ENCODE results near the gene AUTS2.
"Not testable (repeated sequence)": the region's sequence is repeated elsewhere in the genome, so short reads cannot be mapped to it uniquely, and the experiment has no call there.

AUTS2 gene

DNA sequence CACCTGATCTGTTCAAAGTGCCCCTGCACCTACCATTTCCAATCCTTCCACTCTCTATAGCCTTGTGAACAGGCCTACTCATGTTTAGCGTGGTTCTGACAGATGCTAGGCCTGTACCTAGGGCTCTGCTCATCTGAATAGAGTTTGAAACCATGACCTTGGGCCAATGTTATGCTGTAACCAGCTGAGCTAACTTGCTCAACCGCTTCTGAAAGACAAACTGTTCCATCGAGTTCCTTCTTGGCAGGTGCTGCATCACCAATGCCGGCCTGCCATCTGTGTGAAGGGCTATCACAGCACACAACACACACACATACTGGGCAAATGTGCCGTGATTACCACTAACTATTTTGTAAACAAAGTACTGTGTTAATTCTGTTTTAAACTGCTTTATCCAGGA is 1114.7 kb downstream of the AUTS2 start:
- Mint-ChIP-seq H3K27ac (no peak overlapping the region), H3K36me3 (no peaks in the 10 kb centered on the region), H3K4me3 (no peak overlapping the region), H3K9me3 (ENCODE audit: low read depth) (no peaks in the 10 kb centered on the region), H3K4me1 (ENCODE audit: low read depth) (no peaks in the 10 kb centered on the region), H3K27me3 (no peaks in the 10 kb centered on the region)

DNA sequence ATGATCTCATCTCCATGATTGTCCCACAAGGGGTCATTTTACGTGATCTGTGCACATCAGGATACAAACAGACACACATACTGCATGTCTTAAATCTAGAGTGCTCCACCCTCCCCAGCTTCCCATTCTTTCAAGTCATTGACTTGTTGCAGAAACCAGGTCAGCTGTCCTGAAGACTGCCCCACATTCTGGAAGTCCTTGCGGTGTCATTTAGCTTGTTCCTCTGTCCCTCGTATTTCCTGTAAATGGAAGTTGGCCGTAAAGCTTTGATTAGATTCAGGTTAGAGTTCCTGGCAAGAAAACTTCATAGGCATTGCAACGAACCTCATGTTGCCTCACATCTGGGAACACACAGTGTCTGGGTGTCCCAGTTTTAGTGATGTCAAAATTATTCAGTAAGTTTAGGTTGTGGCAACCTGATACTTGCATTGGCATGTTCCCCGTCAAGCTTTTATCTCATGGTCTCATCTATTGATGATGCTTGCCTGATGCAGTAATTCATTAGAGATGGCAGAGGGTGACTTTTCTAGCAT is 1116.3 kb downstream of the AUTS2 start:
- Mint-ChIP-seq H3K4me3 (no peak overlapping the region), H3K36me3 (no peaks in the 10 kb centered on the region), H3K27ac (no peak overlapping the region), H3K4me1 (ENCODE audit: low read depth) (no peaks in the 10 kb centered on the region), H3K9me3 (ENCODE audit: low read depth) (no peaks in the 10 kb centered on the region), H3K27me3 (no peaks in the 10 kb centered on the region)

DNA sequence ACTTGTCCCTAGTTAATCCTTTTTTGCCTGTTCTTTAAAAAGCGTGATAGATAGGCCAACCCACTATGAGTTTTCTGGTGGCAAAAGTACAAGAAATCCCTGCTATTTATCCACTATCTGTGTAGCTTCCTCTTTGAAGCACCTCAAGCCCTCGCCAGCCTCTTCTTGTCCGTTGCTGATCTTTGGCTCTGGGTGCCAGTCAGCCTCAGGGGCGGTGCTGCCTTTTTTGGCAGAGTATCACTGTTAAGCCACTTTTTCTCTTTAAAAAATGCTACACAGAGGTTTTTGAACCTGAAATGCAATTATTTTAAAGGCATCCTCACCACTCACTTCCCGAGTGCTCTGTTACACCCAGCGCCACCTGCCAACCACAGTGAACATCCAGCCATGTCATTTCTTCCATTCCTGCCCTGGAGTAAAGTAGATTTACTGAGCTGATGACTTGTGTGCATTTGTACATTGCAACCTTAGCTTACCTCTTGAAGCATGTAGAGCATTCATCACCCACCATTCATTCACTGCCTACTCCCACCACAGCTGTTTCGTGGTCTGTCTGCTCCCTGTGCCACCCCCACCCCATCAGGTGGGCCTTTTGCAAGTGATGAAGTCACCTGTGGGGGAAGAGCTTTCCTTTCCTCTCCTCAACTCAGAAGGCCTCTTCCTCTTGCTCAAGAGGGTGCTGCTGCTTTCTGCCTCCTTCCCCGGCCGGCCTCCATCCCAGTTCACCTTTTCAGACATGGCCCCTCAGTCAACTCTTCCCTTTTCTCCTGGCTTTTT is 1119.5 kb downstream of the AUTS2 start:
- Mint-ChIP-seq H3K36me3 (no peaks in the 10 kb centered on the region), H3K9me3 (ENCODE audit: low read depth) (no peaks in the 10 kb centered on the region), H3K27me3 (no peaks in the 10 kb centered on the region), H3K27ac (no peak overlapping the region), H3K4me1 (ENCODE audit: low read depth) (no peaks in the 10 kb centered on the region), H3K4me3 (no peak overlapping the region)

DNA sequence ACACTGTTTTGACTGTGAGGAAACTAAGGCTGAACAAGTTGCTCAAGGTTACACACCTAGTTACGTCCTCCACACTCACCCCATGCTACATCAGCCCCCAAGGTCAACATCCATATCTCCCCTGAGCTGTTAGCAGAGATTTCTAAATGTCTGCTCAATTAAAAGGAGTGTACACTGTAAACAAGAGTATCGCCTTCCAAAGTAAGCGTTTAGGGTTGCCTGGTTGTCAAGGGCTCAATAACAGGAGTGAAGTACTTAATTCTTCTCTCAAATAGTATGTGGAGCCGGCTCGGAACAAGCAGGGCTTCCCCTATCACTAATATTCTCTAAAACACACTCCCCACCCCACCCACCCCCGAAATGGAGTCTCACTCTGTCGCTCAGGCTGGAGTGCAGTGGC is 1120.8 kb downstream of the AUTS2 start:
- no peak overlapping the region for H3K4me3 Mint-ChIP-seq
- H3K9me3 Mint-ChIP-seq (ENCODE audit: low read depth): no peaks in the 10 kb centered on the region
- H3K27me3 Mint-ChIP-seq: no peaks in the 10 kb centered on the region
- no peaks in the 10 kb centered on the region for H3K4me1 Mint-ChIP-seq (ENCODE audit: low read depth)
- no peak overlapping the region for H3K27ac Mint-ChIP-seq
- no peaks in the 10 kb centered on the region for H3K36me3 Mint-ChIP-seq

DNA sequence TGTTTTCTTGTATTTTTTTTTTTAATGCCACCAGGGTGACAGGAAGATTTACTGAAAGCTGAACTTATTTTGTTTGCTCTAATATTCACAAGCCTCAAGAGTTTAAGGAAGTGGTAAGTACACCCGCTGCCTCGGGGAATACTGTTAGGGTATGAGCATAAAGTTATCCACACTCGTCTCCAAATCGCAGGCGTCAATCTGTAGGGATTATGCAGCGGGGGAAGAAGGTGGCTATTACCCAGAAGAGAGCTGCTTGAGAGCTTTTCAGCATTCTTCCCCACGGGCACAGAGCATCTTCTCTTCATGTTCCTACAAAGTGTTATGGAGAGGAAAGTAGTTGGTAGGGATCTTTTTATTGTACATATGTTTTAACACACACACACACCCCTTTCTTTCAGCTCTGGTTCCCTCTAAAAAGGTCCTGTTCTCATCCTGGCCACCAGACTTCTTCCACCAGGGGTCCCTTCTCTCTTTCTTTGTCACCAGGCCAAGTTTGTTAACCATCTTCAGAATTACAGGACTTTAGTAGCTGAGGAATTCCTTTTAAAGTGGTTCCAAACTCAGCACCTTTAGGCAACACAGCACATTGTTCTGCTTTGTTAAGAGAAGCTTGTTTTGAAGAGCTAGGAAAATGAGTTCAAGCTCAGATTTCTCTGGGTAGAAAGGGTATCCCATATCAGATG is 1122.1 kb downstream of the AUTS2 start:
- Mint-ChIP-seq H3K4me3 (no peak overlapping the region), H3K9me3 (ENCODE audit: low read depth) (no peaks in the 10 kb centered on the region), H3K27ac (no peak overlapping the region), H3K27me3 (no peaks in the 10 kb centered on the region), H3K36me3 (no peaks in the 10 kb centered on the region), H3K4me1 (ENCODE audit: low read depth) (no peaks in the 10 kb centered on the region)

DNA sequence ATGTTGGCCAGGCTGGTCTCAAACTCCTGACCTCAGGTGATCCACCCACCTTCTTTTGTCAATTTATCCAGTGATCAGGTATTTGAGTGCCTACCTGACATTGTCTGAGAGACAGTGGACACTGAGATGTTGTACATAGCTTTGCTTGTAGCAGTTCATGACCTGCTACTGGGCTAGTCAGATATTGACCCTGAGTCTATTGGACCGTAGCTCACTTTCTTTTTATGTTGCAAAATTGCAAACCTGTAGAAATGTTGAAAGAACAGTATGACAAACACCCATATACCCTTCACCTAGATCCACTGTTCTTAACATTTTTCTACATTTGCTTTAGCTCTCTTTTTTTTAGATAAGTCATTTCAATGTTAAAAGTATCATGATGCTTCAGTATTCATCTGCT is 1123.2 kb downstream of the AUTS2 start:
- Mint-ChIP-seq H3K4me3 (no peak overlapping the region), H3K4me1 (ENCODE audit: low read depth) (no peaks in the 10 kb centered on the region), H3K27ac (no peak overlapping the region), H3K27me3 (no peaks in the 10 kb centered on the region), H3K36me3 (no peaks in the 10 kb centered on the region), H3K9me3 (ENCODE audit: low read depth) (no peaks in the 10 kb centered on the region)

DNA sequence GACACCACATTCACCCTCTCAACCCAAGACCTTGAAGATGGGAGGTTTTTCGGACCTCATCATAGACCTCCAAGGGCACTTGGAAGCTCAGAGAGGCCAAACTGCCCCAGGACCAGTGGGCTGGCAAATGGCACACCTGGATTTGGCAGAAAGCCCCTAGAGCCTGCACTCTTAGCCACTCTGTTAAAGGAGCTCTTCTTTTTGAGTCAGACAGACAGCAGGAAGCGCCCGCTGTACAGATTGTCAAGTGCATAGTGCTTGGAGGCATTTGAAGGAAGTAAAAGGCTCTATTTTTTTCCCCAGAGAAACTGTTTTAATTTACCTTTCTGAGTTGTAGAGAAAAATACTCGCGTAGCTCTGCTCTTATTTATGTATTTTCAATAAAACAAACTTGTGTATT is 1125.1 kb downstream of the AUTS2 start:
- no peaks in the 10 kb centered on the region for H3K36me3 Mint-ChIP-seq
- no peak overlapping the region for H3K27ac Mint-ChIP-seq
- no peaks in the 10 kb centered on the region for H3K27me3 Mint-ChIP-seq
- no peak overlapping the region for H3K4me3 Mint-ChIP-seq
- H3K9me3 Mint-ChIP-seq (ENCODE audit: low read depth): no peaks in the 10 kb centered on the region
- H3K4me1 Mint-ChIP-seq (ENCODE audit: low read depth): no peaks in the 10 kb centered on the region

DNA sequence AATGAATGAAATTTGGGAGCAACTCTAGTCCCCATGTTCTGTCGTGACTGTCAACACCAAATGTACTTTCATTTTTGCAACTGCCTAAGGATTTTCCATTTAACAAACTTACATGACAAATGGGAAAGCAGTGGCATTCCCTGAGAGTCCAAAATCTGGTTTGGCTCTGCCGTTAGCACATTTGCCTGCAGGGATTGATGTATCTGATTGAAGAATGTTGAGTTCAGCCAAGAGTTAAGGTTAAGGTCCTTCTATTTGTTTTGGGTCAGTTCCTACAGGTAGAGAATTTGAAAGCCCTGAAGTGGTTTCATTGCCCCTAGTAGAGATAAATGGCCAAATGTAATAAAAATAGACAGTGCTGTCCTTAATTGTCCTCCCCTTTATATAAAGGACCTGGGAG is 1127.2 kb downstream of the AUTS2 start:
- no peak overlapping the region for H3K27ac Mint-ChIP-seq

DNA sequence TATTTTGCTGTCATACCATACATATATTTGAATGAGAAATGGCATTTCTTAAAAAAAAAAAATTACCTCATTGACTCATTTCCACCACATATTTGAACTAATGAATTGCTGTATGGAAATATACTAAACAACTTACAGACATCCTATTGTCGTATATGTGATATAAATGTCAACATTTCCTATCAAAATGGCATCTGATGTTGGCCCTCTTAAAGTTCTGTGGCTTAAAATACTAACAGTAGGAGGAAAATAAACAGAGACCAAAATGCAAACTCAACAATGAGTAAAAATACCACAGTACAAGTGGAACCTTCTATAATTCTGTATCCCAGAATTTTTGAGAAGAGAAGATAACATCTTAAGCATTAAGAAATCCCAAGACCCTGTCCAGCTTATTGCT is 1128.0 kb downstream of the AUTS2 start:
- Mint-ChIP-seq H3K4me3 (no peak overlapping the region), H3K36me3 (no peaks in the 10 kb centered on the region), H3K27ac (no peak overlapping the region), H3K27me3 (no peaks in the 10 kb centered on the region), H3K4me1 (ENCODE audit: low read depth) (no peaks in the 10 kb centered on the region), H3K9me3 (ENCODE audit: low read depth) (no peaks in the 10 kb centered on the region)

More for the DNA sequence above, 1127.2 kb downstream of the AUTS2 start:
- Mint-ChIP-seq H3K36me3 (no peaks in the 10 kb centered on the region), H3K4me1 (ENCODE audit: low read depth) (no peaks in the 10 kb centered on the region), H3K9me3 (ENCODE audit: low read depth) (no peaks in the 10 kb centered on the region), H3K27me3 (no peaks in the 10 kb centered on the region), H3K4me3 (no peak overlapping the region)

DNA sequence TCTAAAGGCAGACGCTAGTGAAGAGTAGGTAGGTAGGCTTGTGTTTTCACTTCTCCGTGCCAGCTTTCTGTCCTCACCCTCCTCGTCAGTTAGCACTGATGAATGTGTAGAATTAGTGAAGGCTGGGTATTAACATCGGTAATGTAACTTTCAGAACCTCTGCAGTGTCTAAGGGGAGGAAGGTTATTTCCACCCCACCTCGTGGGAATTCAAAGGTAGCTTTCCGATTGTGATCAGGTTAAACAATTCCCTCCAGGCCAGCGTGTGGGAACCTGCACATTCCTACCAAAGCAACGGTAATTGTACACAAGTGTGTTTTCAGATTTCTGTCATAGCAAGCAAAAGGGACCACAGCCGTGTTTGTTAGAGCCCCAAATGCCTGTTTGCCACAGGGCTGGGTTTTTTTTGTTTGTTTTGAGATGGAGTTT is 1128.7 kb downstream of the AUTS2 start:
- no peaks in the 10 kb centered on the region for H3K27me3 Mint-ChIP-seq
- no peaks in the 10 kb centered on the region for H3K36me3 Mint-ChIP-seq
- H3K4me3 Mint-ChIP-seq: no peak overlapping the region
- no peaks in the 10 kb centered on the region for H3K9me3 Mint-ChIP-seq (ENCODE audit: low read depth)
- H3K27ac Mint-ChIP-seq: no peak overlapping the region
- H3K4me1 Mint-ChIP-seq (ENCODE audit: low read depth): no peaks in the 10 kb centered on the region

DNA sequence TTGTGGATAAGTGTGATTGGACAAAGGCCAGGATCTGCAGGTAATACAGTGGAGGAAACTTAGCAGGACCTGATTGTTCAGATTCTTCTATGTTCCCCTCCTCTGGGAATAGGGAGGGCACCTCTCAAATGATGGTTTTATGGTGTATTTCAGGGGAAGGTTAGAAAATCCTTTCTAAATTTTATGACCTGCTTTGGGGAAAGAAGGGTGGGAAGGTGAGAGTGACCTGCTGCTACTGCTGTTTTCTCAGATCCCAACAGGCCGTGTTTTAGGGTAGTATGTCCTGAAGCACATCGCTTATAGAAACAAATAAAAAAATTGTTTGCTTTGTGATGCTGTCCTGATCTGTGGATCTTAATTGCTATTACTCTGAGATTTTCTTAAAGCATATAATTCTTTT is 1129.6 kb downstream of the AUTS2 start:
- no peak overlapping the region for H3K27ac Mint-ChIP-seq
- H3K27me3 Mint-ChIP-seq: no peaks in the 10 kb centered on the region
- H3K36me3 Mint-ChIP-seq: no peaks in the 10 kb centered on the region
- no peaks in the 10 kb centered on the region for H3K9me3 Mint-ChIP-seq (ENCODE audit: low read depth)
- no peak overlapping the region for H3K4me3 Mint-ChIP-seq
- no peaks in the 10 kb centered on the region for H3K4me1 Mint-ChIP-seq (ENCODE audit: low read depth)

DNA sequence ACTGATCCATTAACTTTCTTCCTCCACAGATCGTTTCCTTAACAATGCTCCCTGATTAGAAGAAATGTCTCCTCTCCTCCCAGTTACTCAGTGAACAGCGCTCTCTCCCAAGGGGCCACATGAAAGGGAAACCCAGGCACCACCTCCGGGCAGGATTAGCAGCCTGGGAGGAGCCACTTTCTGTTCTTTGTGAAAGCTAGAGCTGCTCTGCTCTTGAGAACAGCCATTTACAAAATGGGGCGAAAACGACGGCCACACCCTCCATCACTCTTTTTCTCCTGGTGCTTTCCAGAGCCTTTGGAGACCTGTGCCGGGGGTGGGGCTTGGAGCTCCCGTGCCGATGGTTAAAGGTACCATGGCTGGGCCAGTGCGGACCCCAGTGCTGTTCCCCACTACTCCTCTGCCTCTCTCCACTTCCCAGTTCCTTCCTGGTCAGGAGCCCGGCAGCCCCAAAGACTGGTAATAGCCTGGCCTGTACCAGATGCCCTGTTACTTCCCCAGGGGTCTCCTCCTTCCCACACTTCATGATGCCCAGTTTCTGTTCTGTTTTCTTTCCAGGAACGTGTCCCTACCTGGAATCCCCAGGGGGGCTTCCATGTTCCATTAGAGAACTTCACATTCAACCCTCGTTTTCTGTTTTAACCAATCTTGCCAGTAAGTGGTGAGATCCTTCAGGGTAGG is 1130.7 kb downstream of the AUTS2 start:
- H3K36me3 Mint-ChIP-seq: no peaks in the 10 kb centered on the region
- no peak overlapping the region for H3K27ac Mint-ChIP-seq
- H3K27me3 Mint-ChIP-seq: no peaks in the 10 kb centered on the region
- no peak overlapping the region for H3K4me3 Mint-ChIP-seq
- H3K4me1 Mint-ChIP-seq (ENCODE audit: low read depth): no peaks in the 10 kb centered on the region
- H3K9me3 Mint-ChIP-seq (ENCODE audit: low read depth): no peaks in the 10 kb centered on the region

DNA sequence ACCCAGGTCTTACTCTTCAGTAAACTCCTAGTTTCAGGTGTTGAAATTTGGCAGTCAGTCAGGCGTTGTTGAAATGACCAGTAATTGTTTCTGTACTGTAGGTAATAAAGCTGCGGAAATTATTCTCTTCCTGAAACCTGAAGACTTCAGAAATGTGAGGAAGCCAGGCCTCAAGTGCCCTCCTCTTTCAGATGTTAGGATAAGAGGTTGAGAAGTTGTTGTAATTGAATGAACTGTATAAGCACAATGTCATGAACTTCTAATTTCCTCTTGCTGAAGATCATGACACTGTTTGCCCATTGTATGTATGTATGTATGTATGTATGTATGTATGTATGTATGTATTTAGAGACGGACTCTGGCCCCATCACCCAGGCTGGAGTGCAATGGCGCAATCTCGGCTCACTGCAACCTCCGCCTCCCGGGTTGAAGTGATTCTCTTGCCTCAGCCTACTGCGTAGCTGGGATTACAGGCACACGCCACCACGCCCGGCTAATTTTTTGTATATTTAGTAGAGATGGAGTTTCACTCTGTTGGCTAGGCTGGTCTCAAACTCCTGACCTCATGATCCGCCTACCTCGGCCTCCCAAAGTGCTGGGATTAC is 1131.4 kb downstream of the AUTS2 start:
- H3K4me3 Mint-ChIP-seq; H3K36me3 Mint-ChIP-seq; H3K27me3 Mint-ChIP-seq; H3K4me1 Mint-ChIP-seq (ENCODE audit: low read depth); H3K9me3 Mint-ChIP-seq (ENCODE audit: low read depth); H3K27ac Mint-ChIP-seq: not testable (repeated sequence)

DNA sequence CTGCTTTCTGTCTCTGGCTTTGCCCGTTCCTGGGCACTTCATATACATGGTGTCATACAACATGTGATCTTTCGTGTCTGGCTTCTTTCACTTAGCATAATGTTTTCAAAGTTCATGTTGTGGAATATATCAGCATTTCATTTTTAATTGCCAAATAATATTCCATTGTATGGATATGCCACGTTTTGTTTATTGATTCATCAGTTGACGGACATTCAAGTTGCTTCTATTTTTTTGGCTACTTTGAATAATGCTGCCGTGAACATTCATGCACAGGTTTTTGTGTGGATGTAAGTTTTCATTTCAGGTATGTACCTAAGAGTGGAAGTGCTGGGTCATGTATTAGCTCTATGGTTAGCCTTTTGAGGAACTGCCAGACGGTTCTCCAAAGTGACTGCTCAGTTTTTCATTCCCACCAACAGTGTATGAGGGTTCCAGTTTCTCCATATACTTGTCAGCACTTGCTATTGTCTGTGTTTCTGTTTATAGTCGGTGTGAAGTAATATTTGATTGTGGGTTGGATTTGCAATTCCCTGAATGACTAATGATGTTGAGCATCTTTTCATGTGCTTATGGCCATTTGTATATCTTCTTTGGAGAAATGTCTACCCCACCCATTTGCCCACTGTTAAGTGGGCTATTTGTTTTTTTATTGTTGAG is 1132.3 kb downstream of the AUTS2 start:
- Mint-ChIP-seq H3K27ac (no peak overlapping the region), H3K36me3 (no peaks in the 10 kb centered on the region), H3K4me1 (ENCODE audit: low read depth) (no peaks in the 10 kb centered on the region), H3K4me3 (no peak overlapping the region), H3K9me3 (ENCODE audit: low read depth) (no peaks in the 10 kb centered on the region), H3K27me3 (no peaks in the 10 kb centered on the region)
